ENCODE measurements around the gene SOS1.

SOS1 gene

GRCh38 chr2:39136799-39137198, 15.9 kb upstream of the SOS1 start:
- no peak for TF ChIP-seq CTCF (IDR thresholded peaks at IDR 0.05; ENCODE audit: low read depth, low read length, missing control alignments)
- no peak overlapping the region for H3K4me3 ChIP-seq (ENCODE audit: low read depth, low read length)
- no peak for DNase-seq (ENCODE audit: low read depth)

GRCh38 chr2:39135690-39136259, 14.9 kb upstream of the SOS1 start:
- no peak for TF ChIP-seq CTCF (IDR thresholded peaks at IDR 0.05; ENCODE audit: low read depth, low read length, missing control alignments)
- H3K4me3 ChIP-seq (ENCODE audit: low read depth, low read length) = no peak overlapping the region
- DNase-seq (ENCODE audit: low read depth) = no peak

DNA sequence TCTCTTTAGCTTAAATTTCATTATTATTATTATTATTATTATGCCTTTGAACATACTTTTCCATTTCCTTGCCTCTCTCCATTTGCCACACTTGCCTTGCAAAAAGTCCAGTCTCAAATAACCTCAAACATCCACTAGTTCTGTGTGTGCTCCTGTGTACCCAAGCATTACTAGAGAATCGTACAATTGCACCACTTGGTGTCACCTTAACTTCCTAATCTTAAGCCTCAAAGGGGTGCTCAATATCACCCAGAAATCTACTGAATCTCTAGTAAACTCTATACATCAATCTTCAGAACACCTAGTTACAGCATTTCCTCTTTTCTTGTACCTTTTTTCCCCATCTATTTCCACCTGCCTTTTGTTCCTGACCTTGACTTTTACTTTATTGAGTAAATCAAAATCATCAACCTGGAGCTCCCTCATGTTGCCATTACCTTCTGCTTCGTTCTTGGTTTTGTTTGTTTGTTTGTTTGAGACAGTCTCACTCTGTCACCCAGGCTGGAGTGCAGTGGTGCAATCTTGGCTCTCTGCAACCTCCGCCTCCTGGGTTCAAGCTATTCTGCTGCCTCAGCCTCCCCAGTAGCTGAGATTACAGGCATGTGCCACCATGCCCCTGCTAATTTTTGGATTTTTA, 12.5 kb upstream of the SOS1 start:
- no peak overlapping the region for H3K4me3 ChIP-seq (ENCODE audit: low read depth, low read length)
- DNase-seq (ENCODE audit: low read depth) = no peak
- TF ChIP-seq CTCF (IDR thresholded peaks at IDR 0.05; ENCODE audit: low read depth, low read length, missing control alignments) = no peak

DNA sequence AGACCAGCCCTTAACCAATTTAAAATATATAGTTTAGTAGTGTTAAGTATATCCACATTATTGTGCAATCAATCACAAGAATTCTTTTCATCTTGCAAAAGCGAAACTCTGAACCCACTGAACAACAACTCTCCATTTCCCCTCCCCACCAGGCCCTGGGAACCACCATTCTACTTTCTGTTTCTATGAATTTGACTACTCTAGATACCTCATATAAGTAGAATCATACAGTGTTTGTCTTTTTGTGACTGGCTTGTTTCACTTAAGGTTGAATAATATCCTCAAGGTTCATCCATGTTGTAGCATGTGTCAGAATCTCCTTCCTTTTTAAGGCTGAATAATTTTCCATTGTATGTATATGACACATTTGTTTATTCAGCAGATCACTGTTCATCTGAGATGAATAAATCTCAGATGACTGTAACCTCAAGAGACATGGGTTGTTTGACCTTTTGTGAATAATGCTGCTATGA, 8.1 kb upstream of the SOS1 start:
- no peak for TF ChIP-seq CTCF (IDR thresholded peaks at IDR 0.05; ENCODE audit: low read depth, low read length, missing control alignments)

GRCh38 chr2:39127973-39128372, 7.1 kb upstream of the SOS1 start:
- DNase-seq (ENCODE audit: low read depth) = peak; percentile 78
- H3K4me3 ChIP-seq (ENCODE audit: low read depth, low read length) = no peak overlapping the region
- TF ChIP-seq CTCF (IDR thresholded peaks at IDR 0.05; ENCODE audit: low read depth, low read length, missing control alignments) = no peak

More for the DNA sequence above, 8.1 kb upstream of the SOS1 start:
- no peak overlapping the region for H3K4me3 ChIP-seq (ENCODE audit: low read depth, low read length)
- peak; percentile 67 for DNase-seq (ENCODE audit: low read depth)

GRCh38 chr2:39124746-39125057, 3.9 kb upstream of the SOS1 start:
- TF ChIP-seq CTCF (IDR thresholded peaks at IDR 0.05; ENCODE audit: low read depth, low read length, missing control alignments) = no peak
- H3K4me3 ChIP-seq (ENCODE audit: low read depth, low read length) = peak overlapping the region; percentile 77
- no peak for DNase-seq (ENCODE audit: low read depth)
